ENCODE data around the gene ITGA6. TPM values are rescaled to one million over a fixed set of nuclear protein-coding genes. Genes with fewer than 3 reads are reported as not detected.

Gene ITGA6
- total and polyA plus RNA-seq, 2 donors from 2014 or later: 32.8 to 89.1 TPM

GRCh38 chr2:172394002-172394401 is 33.4 kb upstream of the ITGA6 start:
- H3K4me1 ChIP-seq (ENCODE audit: control insufficient read depth in 2 of 3, insufficient read depth in 2 of 3, low read depth in 1 of 3, low read length in 3 of 3): peaks cover 0 to 13% (median 3%) of the 10 kb centered on the region in 3 donors
- H3K27me3 ChIP-seq (ENCODE audit: control insufficient read depth, insufficient read depth, low read length): no peaks in the 10 kb centered on the region
- DNase-seq: peak in 1 of 5 donors; percentile 57
- no peaks in the 10 kb centered on the region for H3K36me3 ChIP-seq (ENCODE audit: control insufficient read depth in 2 of 3, insufficient read depth in 3 of 3, low read length in 3 of 3)
- no peak for TF ChIP-seq CTCF (IDR thresholded peaks at IDR 0.05; ENCODE audit: borderline replicate concordance, extremely low read depth, insufficient read depth)
- H3K4me3 ChIP-seq (ENCODE audit: low read length in 3 of 3): no peak overlapping the region
- no peaks in the 10 kb centered on the region for H3K9me3 ChIP-seq (ENCODE audit: control insufficient read depth in 2 of 3, insufficient read depth in 1 of 3, low read length in 3 of 3)
- H3K9ac ChIP-seq (ENCODE audit: low read length in 3 of 3): no peak overlapping the region
- intact Hi-C loops (cut with DNase I): no loop called here
- no peak for FAIRE-seq
- no peak overlapping the region for H3K27ac ChIP-seq (ENCODE audit: low read depth in 2 of 2, low read length in 2 of 2)

GRCh38 chr2:172395503-172395902 is 31.9 kb upstream of the ITGA6 start:
- H3K9ac ChIP-seq (ENCODE audit: low read length in 3 of 3): no peak overlapping the region
- H3K4me3 ChIP-seq (ENCODE audit: low read length in 3 of 3): no peak overlapping the region
- H3K9me3 ChIP-seq (ENCODE audit: control insufficient read depth in 2 of 3, insufficient read depth in 1 of 3, low read length in 3 of 3): no peaks in the 10 kb centered on the region
- no peaks in the 10 kb centered on the region for H3K36me3 ChIP-seq (ENCODE audit: control insufficient read depth in 2 of 3, insufficient read depth in 3 of 3, low read length in 3 of 3)
- H3K27me3 ChIP-seq (ENCODE audit: control insufficient read depth, insufficient read depth, low read length): no peaks in the 10 kb centered on the region
- DNase-seq: no peak
- no peak overlapping the region for H3K27ac ChIP-seq (ENCODE audit: low read depth in 2 of 2, low read length in 2 of 2)
- intact Hi-C loops (cut with DNase I): no loop called here
- TF ChIP-seq CTCF (IDR thresholded peaks at IDR 0.05; ENCODE audit: borderline replicate concordance, extremely low read depth, insufficient read depth): no peak
- FAIRE-seq: no peak
- H3K4me1 ChIP-seq (ENCODE audit: control insufficient read depth in 2 of 3, insufficient read depth in 2 of 3, low read depth in 1 of 3, low read length in 3 of 3): peaks cover 0 to 7% (median 3%) of the 10 kb centered on the region in 3 donors

- Histone ChIP-seq H3K9me3 (ENCODE audit: control insufficient read depth in 2 of 3, insufficient read depth in 1 of 3, low read length in 3 of 3) (no peaks in the 10 kb centered on the region), H3K27ac (ENCODE audit: low read depth in 2 of 2, low read length in 2 of 2) (no peak overlapping the region), H3K9ac (ENCODE audit: low read length in 3 of 3) (no peak overlapping the region), H3K4me1 (ENCODE audit: control insufficient read depth in 2 of 3, insufficient read depth in 2 of 3, low read depth in 1 of 3, low read length in 3 of 3) (peaks cover 0 to 3% (median 3%) of the 10 kb centered on the region in 3 donors), H3K4me3 (ENCODE audit: low read length in 3 of 3) (no peak overlapping the region), H3K36me3 (ENCODE audit: control insufficient read depth in 2 of 3, insufficient read depth in 3 of 3, low read length in 3 of 3) (no peaks in the 10 kb centered on the region), H3K27me3 (ENCODE audit: control insufficient read depth, insufficient read depth, low read length) (no peaks in the 10 kb centered on the region)
- FAIRE-seq: no peak
- no peak for TF ChIP-seq CTCF (IDR thresholded peaks at IDR 0.05; ENCODE audit: borderline replicate concordance, extremely low read depth, insufficient read depth)
- no peak for DNase-seq
- intact Hi-C loops (cut with DNase I): no loop called here
Observed at GRCh38 chr2:172397148-172397834, 30.1 kb upstream of the ITGA6 start.

Data from kidney (tissue), 14 donors.